ENCODE results near the gene GPR157. TPM values are rescaled to one million over a fixed set of nuclear protein-coding genes. Genes with fewer than 3 reads are reported as not detected.
A peak's percentile ranks its signal among the peaks of the same experiment; 100 is the strongest.
"Not testable (repeated sequence)": the region's sequence is repeated elsewhere in the genome, so short reads cannot be mapped to it uniquely, and the experiment has no call there.

GPR157 gene
- total RNA-seq, 2 experiments from 2014 or later, result 1.4 to 5.4 TPM

DNA sequence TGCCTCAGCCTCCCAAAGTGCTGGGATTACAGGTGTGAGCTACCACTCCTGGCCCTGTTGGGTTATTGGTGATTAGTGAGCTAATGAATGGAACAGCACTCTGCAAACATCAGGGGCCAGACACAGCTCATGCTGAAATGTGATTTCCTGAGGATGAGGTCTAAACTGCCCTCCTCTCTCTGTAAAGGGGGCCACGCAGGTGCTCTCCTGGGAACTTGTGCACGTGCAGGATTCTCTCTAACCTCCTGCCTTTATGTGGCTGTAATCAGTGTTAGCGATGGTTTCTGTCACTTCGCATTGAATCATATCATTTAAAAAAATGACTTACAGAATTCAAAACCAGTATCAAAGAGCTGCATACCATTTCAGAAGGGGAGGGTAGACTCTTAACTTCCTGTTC lies 3.6 kb downstream of the GPR157 start:
- H3K4me1 ChIP-seq (ENCODE audit: insufficient read depth, low read length, poor library complexity, severe bottlenecking), result peaks cover 41% of the 10 kb centered on the region
- no peaks in the 10 kb centered on the region for H3K79me2 ChIP-seq (ENCODE audit: insufficient read depth, low read depth, low read length)
- ChIA-PET CTCF (ENCODE audit: unreplicated experiment) (no interaction called here), POLR2A (interaction anchor here (0.7 to 0.9 kb wide), 4 partner anchors 45 to 392 kb away, joined by 3 to 5 read pairs (median 3); no protein-coding TSS in a partner anchor)
- H3K36me3 ChIP-seq (ENCODE audit: insufficient read depth, low read length), result no peaks in the 10 kb centered on the region
- no peak overlapping the region for H3K4me3 ChIP-seq (ENCODE audit: low read depth, low read length, poor library complexity, severe bottlenecking)
- no peaks in the 10 kb centered on the region for H3K9me2 ChIP-seq (ENCODE audit: insufficient read depth, low read length)
- H3K27ac ChIP-seq (ENCODE audit: low read depth, low read length, poor library complexity, severe bottlenecking), result peak overlapping the region; percentile 1
- H4K20me1 ChIP-seq (ENCODE audit: insufficient read depth, low read length), result no peaks in the 10 kb centered on the region
- no peak for TF ChIP-seq EZH2phosphoT487 (IDR thresholded peaks at IDR 0.05; ENCODE audit: borderline replicate concordance, low read depth, low read length)
- TF ChIP-seq, protein P1, sequence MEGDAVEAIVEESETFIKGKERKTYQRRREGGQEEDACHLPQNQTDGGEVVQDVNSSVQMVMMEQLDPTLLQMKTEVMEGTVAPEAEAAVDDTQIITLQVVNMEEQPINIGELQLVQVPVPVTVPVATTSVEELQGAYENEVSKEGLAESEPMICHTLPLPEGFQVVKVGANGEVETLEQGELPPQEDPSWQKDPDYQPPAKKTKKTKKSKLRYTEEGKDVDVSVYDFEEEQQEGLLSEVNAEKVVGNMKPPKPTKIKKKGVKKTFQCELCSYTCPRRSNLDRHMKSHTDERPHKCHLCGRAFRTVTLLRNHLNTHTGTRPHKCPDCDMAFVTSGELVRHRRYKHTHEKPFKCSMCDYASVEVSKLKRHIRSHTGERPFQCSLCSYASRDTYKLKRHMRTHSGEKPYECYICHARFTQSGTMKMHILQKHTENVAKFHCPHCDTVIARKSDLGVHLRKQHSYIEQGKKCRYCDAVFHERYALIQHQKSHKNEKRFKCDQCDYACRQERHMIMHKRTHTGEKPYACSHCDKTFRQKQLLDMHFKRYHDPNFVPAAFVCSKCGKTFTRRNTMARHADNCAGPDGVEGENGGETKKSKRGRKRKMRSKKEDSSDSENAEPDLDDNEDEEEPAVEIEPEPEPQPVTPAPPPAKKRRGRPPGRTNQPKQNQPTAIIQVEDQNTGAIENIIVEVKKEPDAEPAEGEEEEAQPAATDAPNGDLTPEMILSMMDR (conservative IDR thresholded peaks at IDR 0.05; ENCODE audit: low read length), result no peak
- H3K4me2 ChIP-seq (ENCODE audit: low read length), result peak overlapping the region; percentile 37
- peak; percentile 36 for DNase-seq (ENCODE audit: low spot score)
- peak overlapping the region; percentile 23; the same call in 1 of the 2 replicates for H2AFZ ChIP-seq (ENCODE audit: low read length)
- intact Hi-C loops (cut with micrococcal nuclease; ENCODE audit: unreplicated experiment), result no loop called here
- no peaks in the 10 kb centered on the region for H3K9me3 ChIP-seq (ENCODE audit: low read length)
- no TSS peak for BruUV-seq (replicated peaks)

DNA sequence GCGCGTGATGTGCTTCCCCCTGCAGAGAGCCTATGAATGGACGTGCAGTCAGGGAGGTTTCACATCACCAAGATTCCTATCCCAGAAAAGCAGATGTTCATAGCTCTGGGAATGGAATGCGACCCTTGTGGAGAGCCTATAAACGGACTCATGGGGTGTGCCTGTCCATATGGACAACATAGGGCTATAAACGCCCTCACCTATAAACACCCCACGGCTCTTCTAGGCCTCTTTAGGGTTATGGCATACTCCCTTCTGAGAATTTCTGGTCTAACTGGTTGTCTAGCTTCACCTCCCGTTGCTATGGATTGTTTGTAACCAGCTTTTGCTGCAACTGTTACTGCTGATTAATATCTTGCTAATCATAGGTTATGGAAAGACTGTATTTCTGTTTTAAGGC lies 4.5 kb downstream of the GPR157 start:
- H2AFZ ChIP-seq (ENCODE audit: low read length); H3K9me3 ChIP-seq (ENCODE audit: low read length); intact Hi-C loops (cut with micrococcal nuclease; ENCODE audit: unreplicated experiment); DNase-seq (ENCODE audit: low spot score); H3K4me3 ChIP-seq (ENCODE audit: low read depth, low read length, poor library complexity, severe bottlenecking); H3K9me2 ChIP-seq (ENCODE audit: insufficient read depth, low read length); H3K36me3 ChIP-seq (ENCODE audit: insufficient read depth, low read length); H4K20me1 ChIP-seq (ENCODE audit: insufficient read depth, low read length); H3K79me2 ChIP-seq (ENCODE audit: insufficient read depth, low read depth, low read length); CTCF ChIA-PET (ENCODE audit: unreplicated experiment); H3K27ac ChIP-seq (ENCODE audit: low read depth, low read length, poor library complexity, severe bottlenecking); H3K4me2 ChIP-seq (ENCODE audit: low read length); BruUV-seq (replicated peaks): not testable (repeated sequence)
- H3K4me1 ChIP-seq (ENCODE audit: insufficient read depth, low read length, poor library complexity, severe bottlenecking), result peaks cover 39% of the 10 kb centered on the region
- POLR2A ChIA-PET, result interaction anchor here (0.5 kb wide), 1 partner anchor 1190 kb away, joined by 3 read pairs; no protein-coding TSS in a partner anchor

DNA sequence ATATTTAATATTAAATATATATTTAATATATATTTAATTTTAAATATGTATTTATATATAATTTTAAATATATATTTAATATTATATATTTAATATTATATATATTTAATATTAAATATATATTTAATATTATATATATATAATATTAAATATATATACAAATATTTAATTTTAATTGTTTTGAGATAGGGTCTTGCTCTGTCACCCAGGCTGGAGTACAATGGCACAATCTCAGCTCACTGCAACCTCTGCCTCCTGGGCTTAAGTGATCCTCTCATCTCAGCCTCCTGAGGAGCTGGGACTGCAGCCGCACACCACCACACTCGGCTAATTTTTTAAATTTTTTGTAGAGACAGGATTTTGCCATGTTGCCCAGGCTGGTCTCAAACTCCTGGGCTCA lies 5.2 kb downstream of the GPR157 start:
- H3K36me3 ChIP-seq (ENCODE audit: insufficient read depth, low read length); DNase-seq (ENCODE audit: low spot score); CTCF ChIA-PET (ENCODE audit: unreplicated experiment); POLR2A ChIA-PET; H4K20me1 ChIP-seq (ENCODE audit: insufficient read depth, low read length); H3K79me2 ChIP-seq (ENCODE audit: insufficient read depth, low read depth, low read length); H3K4me3 ChIP-seq (ENCODE audit: low read depth, low read length, poor library complexity, severe bottlenecking); H2AFZ ChIP-seq (ENCODE audit: low read length); H3K9me2 ChIP-seq (ENCODE audit: insufficient read depth, low read length); BruUV-seq (replicated peaks); intact Hi-C loops (cut with micrococcal nuclease; ENCODE audit: unreplicated experiment); H3K27ac ChIP-seq (ENCODE audit: low read depth, low read length, poor library complexity, severe bottlenecking); H3K9me3 ChIP-seq (ENCODE audit: low read length); H3K4me2 ChIP-seq (ENCODE audit: low read length): not testable (repeated sequence)
- H3K4me1 ChIP-seq (ENCODE audit: insufficient read depth, low read length, poor library complexity, severe bottlenecking), result peaks cover 40% of the 10 kb centered on the region
